H9 (cell line): ENCODE data around the gene SBK2. TPM values are rescaled to one million over a fixed set of nuclear protein-coding genes. Genes with fewer than 3 reads are reported as not detected.

ENCODE experiments used
- DNase-seq: peaks from one replicate; pipeline ENCODE4 v3.0.0-alpha.2; 2017
- H2AFZ ChIP-seq: one replicate; pipeline ENCODE4 v1.6.1; 2013; ENCODE audit warnings: mild to moderate bottlenecking, low read length, control low read depth, moderate library complexity
- H2AK5ac ChIP-seq: 2 replicates; pipeline ENCODE4 v1.6.1; 2013; ENCODE audit warnings: low read length, control low read depth, mixed read lengths; ENCODE audit not compliant: insufficient read length
- H2BK120ac ChIP-seq: one replicate; pipeline ENCODE4 v1.6.1; 2013; ENCODE audit warnings: low read depth, mild to moderate bottlenecking, low read length, control low read depth, inconsistent platforms; ENCODE audit not compliant: poor library complexity, severe bottlenecking
- H2BK12ac ChIP-seq: 2 replicates; pipeline ENCODE4 v1.6.1; 2013; ENCODE audit warnings: low read length, control low read depth, mixed read lengths, low read depth; ENCODE audit not compliant: insufficient read length
- H2BK15ac ChIP-seq: 2 replicates; pipeline ENCODE4 v1.6.1; 2013; ENCODE audit warnings: low read depth, low read length, control low read depth
- H2BK20ac ChIP-seq: one replicate; pipeline ENCODE4 v1.6.1; 2013; ENCODE audit warnings: low read depth, mild to moderate bottlenecking, low read length, control low read depth, inconsistent platforms; ENCODE audit not compliant: poor library complexity, severe bottlenecking
- H2BK5ac ChIP-seq: 2 replicates; pipeline ENCODE4 v1.6.1; 2013; ENCODE audit warnings: low read length, control low read depth, mixed read lengths; ENCODE audit not compliant: insufficient read length
- H3K14ac ChIP-seq: 2 replicates; pipeline ENCODE4 v1.6.1; 2013; ENCODE audit warnings: low read length, control low read depth; ENCODE audit not compliant: insufficient read depth
- H3K18ac ChIP-seq: 2 replicates; pipeline ENCODE4 v1.6.1; 2013; ENCODE audit warnings: low read depth, mild to moderate bottlenecking, mixed read lengths, low read length, control low read depth; ENCODE audit not compliant: insufficient read length
- H3K23ac ChIP-seq: 2 replicates; pipeline ENCODE4 v1.6.1; 2013; ENCODE audit warnings: low read length, control low read depth, mixed read lengths, low read depth; ENCODE audit not compliant: insufficient read length
- H3K23me2 ChIP-seq: 2 replicates; pipeline ENCODE4 v1.6.1; 2013; ENCODE audit warnings: low read depth, mild to moderate bottlenecking, mixed read lengths, low read length, control low read depth; ENCODE audit not compliant: insufficient read length, poor library complexity, severe bottlenecking
- H3K27ac ChIP-seq: 2 replicates; pipeline ENCODE4 v1.5.1; 2013; ENCODE audit warnings: low read length, control low read depth, mixed read lengths, low read depth; ENCODE audit not compliant: insufficient read length
- H3K27me3 ChIP-seq: 2 replicates; pipeline ENCODE4 v1.6.1; 2013; ENCODE audit warnings: low read length, control low read depth, inconsistent platforms; ENCODE audit not compliant: insufficient read depth
- H3K4ac ChIP-seq: 2 replicates; pipeline ENCODE4 v1.6.1; 2013; ENCODE audit warnings: low read depth, mild to moderate bottlenecking, control low read depth, inconsistent platforms, low read length, moderate library complexity
- H3K4me1 ChIP-seq: 2 replicates; pipeline ENCODE4 v1.6.1; 2013; ENCODE audit warnings: low read length, control low read depth, inconsistent platforms; ENCODE audit not compliant: insufficient read depth
- H3K4me2 ChIP-seq: 2 replicates; pipeline ENCODE4 v1.6.1; 2013; ENCODE audit warnings: low read length, control low read depth, mixed read lengths; ENCODE audit not compliant: insufficient read length, insufficient read depth
- H3K56ac ChIP-seq: 2 replicates; pipeline ENCODE4 v1.6.1; 2013; ENCODE audit warnings: low read depth, mild to moderate bottlenecking, mixed read lengths, low read length, control low read depth; ENCODE audit not compliant: insufficient read length
- H3K79me1 ChIP-seq: 2 replicates; pipeline ENCODE4 v1.6.1; 2013; ENCODE audit warnings: low read depth, mild to moderate bottlenecking, moderate library complexity, low read length, control low read depth, inconsistent platforms; ENCODE audit not compliant: insufficient read depth, poor library complexity, severe bottlenecking
- H3K79me2 ChIP-seq: 2 replicates; pipeline ENCODE4 v1.6.1; 2013; ENCODE audit warnings: low read length, control low read depth, inconsistent platforms; ENCODE audit not compliant: insufficient read depth
- H3K9ac ChIP-seq: 2 replicates; pipeline ENCODE4 v1.6.1; 2013; ENCODE audit warnings: low read length, control low read depth, mixed read lengths; ENCODE audit not compliant: insufficient read length; ENCODE audit errors: extremely low read depth
- H3K9me3 ChIP-seq: one replicate; pipeline ENCODE4 v1.6.1; 2013; ENCODE audit warnings: low read depth, low read length, inconsistent platforms; ENCODE audit not compliant: control insufficient read depth
- H3T11ph ChIP-seq: one replicate; pipeline ENCODE4 v1.6.1; 2013; ENCODE audit warnings: mild to moderate bottlenecking, low read length, control low read depth, inconsistent platforms
- H4K20me1 ChIP-seq: one replicate; pipeline ENCODE4 v1.6.1; 2013; ENCODE audit not compliant: control insufficient read depth, insufficient read length, insufficient read depth
- H4K5ac ChIP-seq: 2 replicates; pipeline ENCODE4 v1.6.1; 2013; ENCODE audit warnings: low read depth, mild to moderate bottlenecking, mixed read lengths, low read length, control low read depth; ENCODE audit not compliant: insufficient read length
- H4K8ac ChIP-seq: replicated peaks from 2 replicates; pipeline ENCODE4 v1.6.1; 2013; ENCODE audit warnings: low read length, control low read depth, mixed read lengths, low read depth; ENCODE audit not compliant: insufficient read length
- H4K91ac ChIP-seq: 2 replicates; pipeline ENCODE4 v1.6.1; 2013; ENCODE audit warnings: low read depth, mild to moderate bottlenecking, moderate library complexity, mixed read lengths, low read length, control low read depth; ENCODE audit not compliant: insufficient read length
- H3K27ac Mint-ChIP-seq, 3 experiments: 2 replicates in 2 of 3; 3 replicates in 1 of 3; pipeline ENCODE4 v1.8.0; 2020 to 2021; ENCODE audit warnings: mixed read lengths in 3 of 3, mild to moderate bottlenecking in 1 of 3, moderate library complexity in 1 of 3
- H3K27me3 Mint-ChIP-seq: 2 replicates; pipeline ENCODE4 v1.8.0; 2021; ENCODE audit warnings: low read depth, mild to moderate bottlenecking, moderate library complexity, mixed read lengths
- H3K36me3 Mint-ChIP-seq, 3 experiments: 2 replicates in 2 of 3; 3 replicates in 1 of 3; pipeline ENCODE4 v1.8.0; 2020 to 2021; ENCODE audit warnings: low read depth in 3 of 3, mixed read lengths in 3 of 3; ENCODE audit not compliant: insufficient read depth in 1 of 3
- H3K4me1 Mint-ChIP-seq, 2 experiments: 2 replicates each; pipeline ENCODE4 v1.8.0; 2020; ENCODE audit warnings: mixed read lengths in 2 of 2
- H3K4me3 Mint-ChIP-seq, 2 experiments: 2 replicates in 1 of 2; 3 replicates in 1 of 2; pipeline ENCODE4 v1.8.0; 2020 to 2021; ENCODE audit warnings: mild to moderate bottlenecking in 2 of 2, mixed read lengths in 2 of 2, moderate library complexity in 1 of 2
- H3K9me3 Mint-ChIP-seq, 2 experiments: 2 replicates in 1 of 2; 3 replicates in 1 of 2; pipeline ENCODE4 v1.8.0; 2020; ENCODE audit warnings: mild to moderate bottlenecking in 2 of 2, mixed read lengths in 2 of 2, moderate library complexity in 1 of 2
- WGBS: extraction: QIAGEN DNeasy Blood & Tissue Kit; methylation state at CpG from one replicate; pipeline ENCODE4 v1.1.7; 2013; ENCODE audit warnings: missing lambda C conversion rate, low lambda C conversion rate, mixed read lengths; ENCODE audit not compliant: insufficient read length; ENCODE audit errors: extremely low coverage; 5-methylcytosine and 5-hydroxymethylcytosine counted together
- total RNA-seq: library from RNA; stranded (reverse); gene quantifications from 2 replicates; pipeline ENCODE4 v1.2.1, GENCODE V29; 2021
- TF ChIP-seq, protein P1 (sequence below): fragments of 200-600 bp; sonication (generic); conservative IDR thresholded peaks from 3 replicates; pipeline ENCODE4 v1.8.0; 2021; ENCODE audit warnings: antibody characterized with exemption, mild to moderate bottlenecking

SBK2 gene
- total RNA-seq, 1 experiment from 2014 or later: 2.8 TPM

DNA sequence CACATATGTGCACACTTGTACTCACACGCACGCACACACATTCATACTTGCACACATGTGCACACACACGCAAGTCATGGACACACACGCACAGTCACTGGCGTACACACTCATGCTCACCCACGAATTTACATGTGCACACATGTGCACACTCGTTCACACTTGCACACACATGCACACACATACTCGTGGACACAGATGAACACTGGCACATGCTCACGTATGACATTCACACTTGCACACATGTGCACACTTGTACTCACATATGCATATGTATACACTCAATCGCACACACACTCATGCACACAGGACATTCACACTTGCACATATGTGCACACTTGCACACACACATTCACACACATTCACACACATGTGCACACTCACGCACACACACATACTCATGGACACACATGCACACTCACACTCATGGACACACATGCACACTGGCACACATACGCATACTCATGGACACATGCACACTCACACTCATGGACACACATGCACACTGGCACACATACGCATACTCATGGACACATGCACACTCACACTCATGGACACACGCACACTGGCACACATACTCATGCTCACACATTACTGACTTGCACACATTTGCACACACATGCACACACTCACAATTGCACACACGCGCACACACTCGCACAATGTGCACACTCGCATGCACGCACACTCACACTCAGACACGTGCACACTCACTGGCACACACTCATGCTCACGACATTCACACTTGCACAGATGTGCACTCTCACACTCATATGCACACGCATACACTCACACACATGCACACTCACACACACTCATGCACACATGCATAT is 9.5 kb downstream of the SBK2 start:
- Mint-ChIP-seq H3K27ac (no peak overlapping the region), H3K36me3 (no peaks in the 10 kb centered on the region), H3K9me3 (no peaks in the 10 kb centered on the region), H3K4me3 (no peak overlapping the region), H3K4me1 (no peaks in the 10 kb centered on the region; a peak in 1 of 4 replicates), H3K27me3 (peaks cover 4% of the 10 kb centered on the region; the same call in 1 of the 2 replicates)
- no peak overlapping the region for H2AFZ ChIP-seq
- no peak overlapping the region for H3K9ac ChIP-seq
- H4K91ac ChIP-seq: no peak overlapping the region
- no peak overlapping the region for H3K14ac ChIP-seq
- H2AK5ac ChIP-seq: no peak overlapping the region
- H3K79me2 ChIP-seq: no peaks in the 10 kb centered on the region
- no peak overlapping the region for H4K8ac ChIP-seq
- H3K4me2 ChIP-seq: no peak overlapping the region
- no peaks in the 10 kb centered on the region for H3K23me2 ChIP-seq
- H3K27ac ChIP-seq: no peak overlapping the region
- H2BK5ac ChIP-seq: no peak overlapping the region
- H2BK12ac ChIP-seq: no peak overlapping the region
- no peak overlapping the region for H3T11ph ChIP-seq
- TF ChIP-seq, protein P1, sequence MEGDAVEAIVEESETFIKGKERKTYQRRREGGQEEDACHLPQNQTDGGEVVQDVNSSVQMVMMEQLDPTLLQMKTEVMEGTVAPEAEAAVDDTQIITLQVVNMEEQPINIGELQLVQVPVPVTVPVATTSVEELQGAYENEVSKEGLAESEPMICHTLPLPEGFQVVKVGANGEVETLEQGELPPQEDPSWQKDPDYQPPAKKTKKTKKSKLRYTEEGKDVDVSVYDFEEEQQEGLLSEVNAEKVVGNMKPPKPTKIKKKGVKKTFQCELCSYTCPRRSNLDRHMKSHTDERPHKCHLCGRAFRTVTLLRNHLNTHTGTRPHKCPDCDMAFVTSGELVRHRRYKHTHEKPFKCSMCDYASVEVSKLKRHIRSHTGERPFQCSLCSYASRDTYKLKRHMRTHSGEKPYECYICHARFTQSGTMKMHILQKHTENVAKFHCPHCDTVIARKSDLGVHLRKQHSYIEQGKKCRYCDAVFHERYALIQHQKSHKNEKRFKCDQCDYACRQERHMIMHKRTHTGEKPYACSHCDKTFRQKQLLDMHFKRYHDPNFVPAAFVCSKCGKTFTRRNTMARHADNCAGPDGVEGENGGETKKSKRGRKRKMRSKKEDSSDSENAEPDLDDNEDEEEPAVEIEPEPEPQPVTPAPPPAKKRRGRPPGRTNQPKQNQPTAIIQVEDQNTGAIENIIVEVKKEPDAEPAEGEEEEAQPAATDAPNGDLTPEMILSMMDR: no peak
- H3K18ac ChIP-seq: no peak overlapping the region
- no peak overlapping the region for H2BK15ac ChIP-seq
- H3K4me1 ChIP-seq: no peaks in the 10 kb centered on the region; the same call in 1 of the 2 replicates
- no peaks in the 10 kb centered on the region for H3K27me3 ChIP-seq
- H2BK20ac ChIP-seq: no peak overlapping the region
- no peaks in the 10 kb centered on the region for H3K9me3 ChIP-seq
- no peaks in the 10 kb centered on the region for H3K79me1 ChIP-seq
- WGBS: no CpG with 5 or more reads among the region's 22 CpGs
- no peak overlapping the region for H3K56ac ChIP-seq
- H2BK120ac ChIP-seq: no peak overlapping the region
- DNase-seq: no peak
- no peaks in the 10 kb centered on the region for H4K20me1 ChIP-seq
- H3K23ac ChIP-seq: no peak overlapping the region
- no peak overlapping the region for H4K5ac ChIP-seq
- no peak overlapping the region for H3K4ac ChIP-seq
